HepG2 (cell line): Measurements from ENCODE around the gene FBXL20.

Source experiments
- CTCF ChIP-seq: sonication (generic); formaldehyde crosslinking; IDR thresholded peaks from 2 replicates; pipeline ENCODE4 v1.5.0; 2020; ENCODE audit warnings: mild to moderate bottlenecking, missing genetic modification reagents, moderate library complexity
- ESRRA ChIP-seq: sonication (generic); formaldehyde crosslinking; IDR thresholded peaks from 2 replicates; pipeline ENCODE4 v1.5.1; 2020; ENCODE audit warnings: mild to moderate bottlenecking, low read depth, missing genetic modification reagents
- POLR2A ChIP-seq, 2 experiments: IDR thresholded peaks; 2 replicates each; pipeline ENCODE4 v1.6.1; 2011; ENCODE audit warnings: low read depth in 2 of 2, low read length in 2 of 2, mild to moderate bottlenecking in 1 of 2, moderate library complexity in 1 of 2; ENCODE audit not compliant: insufficient read depth in 1 of 2
- SRY ChIP-seq: sonication (generic); formaldehyde crosslinking; IDR thresholded peaks from 2 replicates; pipeline ENCODE4 v1.8.0; 2022; ENCODE audit warnings: mild to moderate bottlenecking, missing genetic modification reagents
- ZNF101 ChIP-seq: sonication (generic); formaldehyde crosslinking; IDR thresholded peaks from 2 replicates; pipeline ENCODE4 v1.4.0; 2020; ENCODE audit warnings: mild to moderate bottlenecking, low read depth, missing genetic modification reagents, borderline replicate concordance

GRCh38 chr17:39225308-39225958 is 176.0 kb downstream of the FBXL20 start, which contains the start of gene STAC2:
- no peak for TF ChIP-seq ESRRA (CRISPR knock-in tag)
- no peak for TF ChIP-seq POLR2A (IDR thresholded peaks at IDR 0.05; ENCODE audit: insufficient read depth in 1 of 2, low read depth in 2 of 2, low read length in 2 of 2)
- TF ChIP-seq ZNF101, result no peak
- TF ChIP-seq CTCF (CRISPR knock-in tag), result no peak
- no peak for TF ChIP-seq SRY
